GM20431 (cell line): ENCODE data around the gene VEZT.

Experiments used
- in situ Hi-C: fragments of 300-500 bp; cut with MseI, MboI; formaldehyde crosslinking; loops from one replicate; pipeline ENCODE4 v1.15.0; 2020; ENCODE audit warnings: low sequenced_read_pairs; ENCODE audit not compliant: unreplicated experiment

Gene VEZT

DNA sequence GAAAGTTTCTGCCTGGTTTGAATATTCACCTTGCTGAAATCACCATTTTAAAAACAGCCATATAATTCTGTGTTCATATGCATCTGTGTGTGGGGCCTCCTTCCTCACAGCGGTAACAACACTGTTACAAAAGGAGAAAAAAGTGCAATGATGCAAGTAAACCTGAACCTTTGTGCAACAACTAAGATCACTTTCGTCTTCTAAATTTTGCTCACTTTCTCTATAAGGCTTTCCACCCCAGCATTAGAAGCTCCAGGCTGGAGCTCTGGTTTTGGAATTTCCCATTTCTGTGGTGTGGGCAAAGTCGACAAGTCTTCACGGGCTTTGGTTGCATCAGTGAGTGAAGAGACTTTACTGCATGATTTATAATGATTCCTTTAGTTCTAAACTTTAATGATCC, 18.7 kb upstream of the VEZT start:
- in situ Hi-C loops = no loop called here

DNA sequence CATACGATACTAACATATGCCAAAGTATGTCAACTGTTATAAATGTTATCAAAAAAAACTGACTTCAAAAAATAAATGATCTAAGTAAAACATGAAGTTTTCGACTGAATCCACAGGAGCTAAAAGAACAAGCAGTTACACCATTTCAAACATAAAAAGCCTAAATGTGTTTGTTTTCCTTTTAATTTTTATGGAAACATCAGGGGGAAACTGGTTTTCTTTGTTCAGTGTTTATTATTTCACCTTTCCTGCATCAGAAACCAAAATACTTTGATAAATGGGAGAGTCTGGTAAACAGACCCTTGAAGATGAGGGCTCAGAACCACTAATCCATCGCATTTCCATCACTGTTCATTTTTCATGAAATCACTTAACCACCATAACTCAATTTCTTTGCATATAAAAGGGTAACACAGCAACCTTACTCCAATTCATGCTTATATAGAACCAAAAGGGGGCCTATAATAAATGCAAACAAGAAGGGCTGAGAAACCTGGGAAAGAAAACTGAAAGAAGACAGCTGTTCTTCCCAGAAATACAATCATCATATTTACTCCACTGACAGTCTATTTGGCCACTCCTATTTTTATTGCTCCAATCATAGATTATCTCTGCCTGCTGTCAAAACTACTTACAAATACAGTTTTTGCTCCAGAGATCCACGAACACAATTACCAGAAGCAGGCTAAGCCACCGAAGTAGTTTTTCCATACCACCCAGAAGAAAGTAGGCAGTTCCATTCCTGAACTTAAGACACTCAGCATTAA, 17.3 kb upstream of the VEZT start:
- in situ Hi-C loops = no loop called here

GRCh38 chr12:95201056-95201670, 16.4 kb upstream of the VEZT start:
- in situ Hi-C loops = no loop called here

DNA sequence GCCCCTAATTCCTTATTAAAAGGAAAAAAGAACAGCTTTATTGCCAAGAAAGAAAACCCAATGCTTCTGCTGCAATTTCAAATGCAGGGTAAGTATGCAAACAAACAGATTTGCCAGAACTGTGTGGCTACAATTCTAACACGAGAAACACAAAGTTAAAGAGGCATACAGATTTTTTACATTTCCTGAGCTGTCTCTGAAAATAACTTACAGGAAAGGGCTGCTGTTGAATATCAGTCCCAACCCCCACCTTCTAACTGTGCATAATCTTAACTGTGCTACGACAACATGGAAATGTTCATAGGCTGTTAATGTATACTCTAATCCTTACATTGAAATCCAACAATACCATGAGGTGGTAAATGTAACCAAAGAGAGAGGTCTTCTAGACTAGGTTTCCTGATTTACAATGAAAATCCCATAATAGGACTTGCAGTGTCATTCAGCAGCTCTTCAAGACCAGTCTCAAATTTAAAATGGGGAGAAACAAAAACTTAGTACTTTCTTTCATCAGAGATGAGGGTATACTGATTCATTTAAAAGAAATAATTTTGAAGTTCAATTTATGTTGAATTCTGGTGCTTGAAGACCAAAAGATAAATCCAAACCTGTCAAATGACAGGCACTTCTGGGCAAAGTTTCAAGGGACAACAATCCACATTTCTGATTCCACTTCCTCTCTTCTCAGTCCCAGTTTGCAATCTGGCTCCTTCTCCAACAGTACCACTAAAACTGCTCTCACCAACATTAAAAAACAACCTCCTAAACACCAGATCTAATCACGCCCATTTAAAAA, 14.7 kb upstream of the VEZT start:
- in situ Hi-C loops = no loop called here

DNA sequence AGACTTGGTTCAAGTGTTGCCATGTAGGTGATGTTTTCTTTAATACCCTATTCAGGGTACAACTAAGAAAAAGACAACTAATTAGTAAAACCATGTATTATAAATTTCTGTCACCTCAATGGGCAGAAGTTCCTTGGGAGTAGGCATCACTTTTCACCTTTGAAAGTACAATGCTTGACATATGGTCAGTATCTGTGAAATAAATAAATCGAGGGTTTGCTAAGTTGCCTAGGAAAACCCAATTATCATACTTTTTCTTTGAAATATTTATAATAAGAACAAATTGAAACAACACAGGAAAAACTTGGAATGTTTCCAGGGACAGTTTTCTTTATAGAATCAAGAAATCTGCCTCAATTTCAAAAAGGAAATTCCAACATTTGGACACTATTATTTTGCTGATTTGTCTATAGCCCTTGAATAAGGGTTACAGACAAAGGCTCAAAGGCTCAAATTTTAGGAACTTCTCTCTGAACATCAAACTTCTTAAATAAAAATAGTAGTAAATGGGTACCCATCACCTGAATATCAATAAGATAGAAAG, 14.0 kb upstream of the VEZT start:
- in situ Hi-C loops = no loop called here

DNA sequence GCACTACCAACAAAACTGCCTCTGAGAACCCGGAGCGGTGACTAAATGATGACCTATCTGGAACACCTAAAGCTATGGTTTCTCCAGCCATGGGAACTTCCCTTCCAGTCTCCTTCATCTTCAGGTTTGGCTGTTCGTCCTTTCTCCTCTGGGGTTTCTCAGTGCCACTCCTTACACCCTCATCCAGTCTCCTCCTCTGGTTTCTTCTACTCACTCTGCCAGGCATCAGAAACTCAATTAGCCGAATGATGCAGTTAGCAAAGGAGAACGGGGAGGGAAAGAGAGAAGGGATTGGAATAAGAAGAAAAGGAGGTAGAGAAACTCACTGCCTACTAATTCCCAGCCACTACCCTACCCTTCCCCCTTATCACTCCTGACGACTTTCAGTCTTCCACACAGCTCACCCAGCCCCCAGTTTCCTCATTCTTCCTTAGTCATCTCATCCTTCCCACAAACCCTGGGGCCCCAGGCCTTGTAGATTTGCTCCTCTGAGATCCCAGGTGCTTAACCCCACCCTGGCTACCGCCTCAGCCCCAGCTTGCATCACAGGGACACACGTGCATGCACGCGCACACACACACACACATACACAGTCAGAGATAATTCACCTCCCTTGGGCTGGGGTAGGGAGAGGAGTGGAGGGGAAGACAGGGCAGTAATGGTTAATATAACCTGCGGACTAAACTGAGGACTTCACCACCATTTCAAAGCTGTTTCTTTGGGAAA, 13.3 kb upstream of the VEZT start:
- in situ Hi-C loops = no loop called here

GRCh38 chr12:95205016-95205624, 12.5 kb upstream of the VEZT start:
- in situ Hi-C loops = no loop called here

DNA sequence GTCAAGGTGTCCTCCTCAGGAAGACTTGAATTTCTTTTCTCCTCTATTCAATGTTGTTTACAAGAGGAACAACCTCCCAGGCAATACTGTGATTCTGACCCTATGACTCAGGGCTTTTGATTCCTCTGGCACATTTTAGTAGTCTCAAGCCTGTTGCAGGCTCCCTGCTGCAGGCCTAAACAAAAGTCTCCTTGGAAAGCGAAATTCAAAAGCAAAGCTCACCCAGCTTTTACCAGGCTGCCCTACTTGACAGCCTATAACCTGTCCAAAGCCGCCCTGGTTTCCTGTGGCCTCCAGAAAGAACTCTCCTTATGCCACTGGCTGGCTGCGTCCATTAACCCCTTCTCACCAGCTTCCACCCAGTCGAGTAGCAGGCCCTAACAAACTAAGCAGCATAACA, 11.9 kb upstream of the VEZT start:
- in situ Hi-C loops = no loop called here

- in situ Hi-C loops = no loop called here
Measured at GRCh38 chr12:95206916-95207315, 10.7 kb upstream of the VEZT start.

DNA sequence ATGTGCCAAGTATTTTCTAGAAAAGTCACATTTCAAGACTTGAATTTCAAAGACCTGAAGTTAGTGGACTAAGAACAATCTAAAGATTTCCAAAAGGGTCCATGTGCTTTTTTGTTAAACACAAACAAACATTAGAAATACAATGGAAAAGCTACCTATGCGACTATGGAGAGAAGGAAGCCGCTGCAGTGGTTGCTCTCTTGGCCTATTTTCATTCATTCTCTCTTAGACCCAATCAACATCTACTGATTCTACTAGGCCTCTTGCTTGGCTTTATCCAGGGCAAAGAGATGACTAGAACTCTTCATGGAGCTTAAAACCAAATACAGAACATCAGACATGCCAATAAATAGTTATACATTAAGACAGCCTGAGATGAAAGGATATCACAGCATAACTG, 10.2 kb upstream of the VEZT start:
- in situ Hi-C loops = no loop called here

GRCh38 chr12:95208678-95209077, 8.9 kb upstream of the VEZT start:
- in situ Hi-C loops = no loop called here

- in situ Hi-C loops = no loop called here
Measured at GRCh38 chr12:95212586-95212985, 5.0 kb upstream of the VEZT start.

DNA sequence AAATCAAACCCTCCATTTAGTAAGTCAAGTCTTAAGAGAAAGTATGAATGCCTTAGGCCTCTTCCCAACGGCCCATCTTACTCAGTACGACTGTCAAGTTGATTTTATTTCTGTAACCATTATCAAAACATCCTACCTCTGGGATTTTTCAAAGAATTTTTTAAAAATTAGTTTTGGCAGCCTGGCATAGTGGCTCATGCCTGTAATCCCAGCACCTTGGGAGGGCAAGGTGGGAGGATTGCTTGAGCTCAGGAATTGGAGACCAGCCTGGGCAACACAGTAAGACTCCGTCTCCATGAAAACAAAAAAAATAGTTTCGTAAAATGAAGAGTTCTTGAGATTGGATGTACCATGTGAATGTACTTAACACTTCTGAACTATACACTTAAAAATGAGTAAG, 4.5 kb upstream of the VEZT start:
- in situ Hi-C loops = no loop called here

- in situ Hi-C loops = no loop called here
Measured at GRCh38 chr12:95213928-95214327, 3.7 kb upstream of the VEZT start.

GRCh38 chr12:95214466-95214865, 3.1 kb upstream of the VEZT start:
- in situ Hi-C loops = no loop called here

GRCh38 chr12:95215949-95216348, 1.7 kb upstream of the VEZT start:
- in situ Hi-C loops = no loop called here

- in situ Hi-C loops = no loop called here
Measured at GRCh38 chr12:95216711-95217376, 763 bp upstream of the VEZT start.

- in situ Hi-C loops = no loop called here
Measured at GRCh38 chr12:95218150-95219133, 835 bp downstream of the VEZT start.
